Measurements from ENCODE around the gene TACSTD2.
"Not testable (repeated sequence)": the region's sequence is repeated elsewhere in the genome, so short reads cannot be mapped to it uniquely, and the experiment has no call there.

The TACSTD2 gene

DNA sequence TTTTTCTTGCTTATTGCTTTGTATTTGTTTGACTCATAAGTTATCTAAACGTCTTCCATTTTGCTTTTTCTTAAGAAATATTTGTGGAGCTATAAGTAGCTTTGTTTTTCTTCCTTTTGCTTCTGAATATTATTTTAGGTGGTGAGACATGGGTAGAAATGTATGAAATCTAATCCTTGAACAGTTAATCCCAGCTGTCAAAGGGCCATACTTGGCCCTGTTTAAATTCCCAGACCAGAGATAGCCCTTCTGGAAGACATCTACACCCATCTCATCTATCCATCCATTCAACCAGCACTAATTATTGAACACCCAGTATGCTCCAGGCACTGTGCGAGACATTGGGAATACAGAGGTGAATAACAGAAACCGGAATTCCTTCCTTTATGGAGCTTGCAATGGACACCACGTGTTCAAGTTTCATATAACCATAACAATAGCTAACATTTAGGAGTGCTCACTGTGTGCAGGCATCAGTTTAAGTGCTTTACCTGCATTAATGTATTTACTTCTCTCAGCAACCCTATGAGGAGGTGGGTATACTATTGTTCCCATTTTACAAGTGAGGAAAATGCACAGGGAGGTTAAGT is 8.7 kb downstream of the TACSTD2 start:
- no peak for DNase-seq

DNA sequence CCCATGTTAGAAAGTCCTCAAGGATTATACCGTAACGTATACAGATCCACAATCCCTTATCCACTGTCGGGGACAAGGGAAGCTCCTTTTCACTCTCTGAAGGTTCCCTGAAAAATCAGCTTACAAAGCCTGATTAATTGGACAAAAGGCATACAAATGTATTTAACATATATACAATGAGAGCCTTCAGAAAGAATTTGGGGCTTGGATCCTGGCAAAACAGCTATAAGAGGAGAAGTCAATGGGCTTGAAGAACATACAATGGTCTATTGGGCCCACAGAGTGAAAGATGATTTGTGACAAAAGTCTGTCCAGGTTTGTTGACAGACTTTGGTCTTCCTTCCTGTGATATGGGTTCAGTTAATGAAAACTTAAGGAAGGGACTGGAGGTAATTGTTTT is 10.7 kb downstream of the TACSTD2 start:
- DNase-seq = no peak

DNA sequence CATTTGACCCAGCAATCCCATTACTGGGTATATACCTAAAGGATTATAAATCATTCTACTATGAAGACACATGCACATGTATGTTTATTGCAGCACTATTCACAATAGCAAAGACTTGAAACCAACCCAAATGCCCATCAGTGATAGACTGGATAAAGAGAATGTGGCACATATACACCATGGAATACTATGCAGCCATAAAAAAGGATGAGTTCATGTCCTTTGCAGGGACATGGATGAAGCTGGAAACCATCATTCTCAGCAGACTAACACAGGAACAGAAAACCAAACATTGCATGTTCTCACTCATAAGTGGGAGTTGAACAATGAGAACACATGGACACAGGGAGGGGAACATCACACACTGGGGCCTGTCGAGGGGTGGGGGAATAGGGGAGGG is 13.3 kb downstream of the TACSTD2 start:
- not testable (repeated sequence) for DNase-seq

DNA sequence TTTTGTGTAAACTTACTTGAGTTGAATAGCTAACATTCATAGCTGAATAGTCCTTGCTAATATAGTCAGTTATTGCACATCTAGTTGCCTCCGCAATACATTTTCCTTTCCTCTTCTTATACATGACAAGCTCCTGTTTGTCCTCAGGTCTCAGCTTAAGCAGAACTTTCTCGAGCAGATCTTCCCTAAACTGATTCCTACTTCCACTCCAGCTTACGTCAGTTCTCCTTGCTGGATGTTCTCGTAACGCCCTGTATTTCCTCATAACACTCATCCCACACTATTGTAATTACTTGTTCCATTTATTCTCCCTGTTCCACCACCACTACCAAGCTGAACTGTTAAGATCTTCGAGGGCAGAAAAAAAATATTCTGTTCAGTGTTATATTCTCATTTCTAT is 15.4 kb downstream of the TACSTD2 start:
- DNase-seq = no peak

DNA sequence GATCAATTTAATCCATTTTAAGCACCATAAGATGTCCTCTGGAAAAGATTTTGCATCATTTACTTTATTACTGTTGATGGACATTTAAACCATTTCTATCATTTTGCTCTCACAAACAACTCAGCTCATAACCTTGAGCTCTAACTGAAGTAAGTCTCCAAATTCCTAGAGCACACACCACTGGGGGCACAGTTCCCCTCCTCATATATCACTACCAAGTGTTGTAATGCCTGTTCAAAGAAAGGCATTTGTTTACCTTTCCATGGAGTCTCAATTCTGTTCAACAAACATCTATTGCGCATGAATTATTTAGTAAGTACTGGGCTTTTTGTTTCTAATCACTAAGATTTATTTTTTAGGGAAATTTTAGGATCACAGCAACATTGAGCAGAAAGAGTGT is 21.7 kb downstream of the TACSTD2 start:
- DNase-seq = no peak

DNA sequence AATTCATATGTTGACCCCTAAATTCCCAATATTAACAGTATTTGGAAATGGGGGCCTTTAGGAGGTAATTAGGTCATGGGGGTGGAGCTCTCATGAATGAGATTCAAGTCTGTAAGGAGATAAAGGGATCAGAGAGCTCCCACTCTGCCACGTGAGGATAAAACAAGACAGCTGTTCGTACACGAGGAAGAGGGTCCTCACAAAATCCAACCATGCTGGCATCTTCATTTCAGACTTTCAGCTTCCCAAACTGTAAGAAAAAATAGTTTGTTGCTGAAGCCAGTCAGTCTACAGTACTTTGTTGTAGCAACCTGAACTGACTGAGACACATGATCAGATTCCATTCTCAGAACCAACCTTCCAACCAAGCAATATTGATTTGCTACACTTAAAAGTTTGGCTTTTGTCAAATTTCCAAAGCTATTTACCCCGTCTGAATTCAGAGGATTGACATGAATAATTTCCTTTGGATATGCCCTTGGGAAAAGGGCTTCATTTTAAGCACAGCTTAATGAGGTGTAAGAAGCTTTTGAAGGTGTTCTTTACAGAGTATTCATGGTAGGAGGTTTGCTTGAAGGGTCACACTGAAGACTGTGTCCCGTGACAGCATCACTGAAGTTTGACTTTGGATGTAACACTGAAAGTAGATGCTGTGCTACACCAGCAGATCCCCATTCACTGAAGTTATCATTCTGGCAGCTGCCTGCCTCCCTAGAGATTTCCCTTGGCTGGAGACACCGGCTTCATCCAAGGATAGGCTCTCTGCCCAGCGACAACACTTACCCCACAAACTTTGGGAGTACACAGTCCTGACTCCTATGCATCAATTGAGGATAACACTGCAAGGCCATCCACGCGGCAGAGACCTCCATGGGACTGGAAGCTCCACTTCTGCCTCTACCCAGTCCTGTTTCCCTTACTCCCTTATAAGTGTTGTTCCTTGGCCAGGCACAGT is 25.6 kb downstream of the TACSTD2 start:
- DNase-seq = no peak

DNA sequence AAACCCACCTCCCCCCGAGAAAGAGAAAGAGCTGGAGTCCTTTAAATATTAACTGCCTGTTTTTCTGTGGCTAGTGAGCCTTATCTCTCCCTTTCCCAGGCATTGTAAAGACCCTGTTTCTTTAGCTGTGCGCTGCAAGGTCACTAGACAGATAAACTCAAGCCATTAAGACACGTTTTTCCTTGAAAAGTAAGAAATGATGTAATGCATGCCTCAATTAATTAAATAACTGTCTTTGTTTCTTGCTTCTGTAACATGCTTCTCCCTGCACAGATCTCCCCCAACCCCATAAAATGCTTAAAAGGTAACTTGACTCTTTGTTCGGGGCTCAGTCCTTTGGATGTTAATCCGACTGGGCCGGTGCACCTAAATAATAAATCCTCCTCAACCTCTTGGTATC is 27.8 kb downstream of the TACSTD2 start:
- not testable (repeated sequence) for DNase-seq

DNA sequence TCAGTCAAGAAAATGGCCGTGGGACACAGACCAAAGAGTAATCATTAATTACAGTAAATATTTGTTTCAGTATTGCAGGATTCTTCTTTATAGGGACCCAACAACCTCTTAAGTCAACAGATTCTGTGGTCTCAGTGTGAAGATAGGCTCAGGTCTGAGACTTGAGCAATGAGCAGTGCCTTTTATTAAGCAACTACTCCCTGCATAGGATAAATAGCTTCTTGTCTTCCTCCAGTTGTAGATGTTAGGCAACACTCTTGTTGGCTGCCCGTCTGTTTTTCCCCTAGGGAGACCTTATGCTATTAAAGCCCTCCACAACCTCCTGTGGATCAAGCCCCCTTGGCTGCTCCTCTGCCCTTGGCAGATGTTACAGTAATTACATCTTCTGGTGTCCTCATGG is 28.7 kb downstream of the TACSTD2 start:
- DNase-seq = no peak

DNA sequence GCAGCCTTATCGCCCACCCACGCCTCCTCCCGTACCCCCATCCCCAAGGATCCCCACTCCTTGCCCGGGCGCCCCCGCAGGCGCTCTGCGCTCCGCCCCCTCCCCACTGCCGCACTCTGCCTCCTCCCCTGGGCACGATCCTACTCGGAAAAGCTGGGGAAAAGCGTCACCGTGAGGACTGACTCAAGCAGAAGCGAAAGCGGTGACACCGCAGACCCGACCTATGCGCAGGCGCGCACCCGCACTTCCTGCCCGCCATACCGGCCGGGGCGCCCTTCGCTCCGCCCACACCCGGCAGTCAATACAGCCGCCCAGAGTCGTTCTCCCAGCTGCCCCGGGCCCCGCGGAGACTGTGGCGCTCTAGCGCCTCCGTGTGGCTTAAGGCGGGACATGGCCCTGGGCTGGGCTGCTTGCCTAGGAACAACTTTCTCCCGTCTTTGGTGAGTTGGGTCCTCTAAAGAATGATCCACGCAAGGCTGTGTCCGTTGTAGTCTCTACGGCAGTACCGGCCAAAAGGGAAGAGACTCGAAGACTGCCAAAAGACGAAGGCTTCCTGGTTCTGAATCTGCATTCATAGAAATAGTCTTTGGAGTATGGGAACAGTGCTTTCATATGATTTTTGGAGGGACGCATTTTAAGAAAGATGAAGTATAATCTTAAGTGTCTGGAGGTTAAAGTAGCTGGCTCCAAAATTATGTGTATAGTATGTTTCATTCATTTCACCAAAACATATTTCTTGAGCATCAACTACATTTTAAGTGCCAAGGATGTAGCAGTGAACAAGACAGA is 30.3 kb downstream of the TACSTD2 start, which contains the start of gene OMA1:
OMA1 (minus strand) TSS at position 207 of the 789 bp plus-strand sequence. CDS start 7,432 bp downstream, outside the sequence.
- DNase-seq = peak; percentile 58 to 97 (median 93)

DNA sequence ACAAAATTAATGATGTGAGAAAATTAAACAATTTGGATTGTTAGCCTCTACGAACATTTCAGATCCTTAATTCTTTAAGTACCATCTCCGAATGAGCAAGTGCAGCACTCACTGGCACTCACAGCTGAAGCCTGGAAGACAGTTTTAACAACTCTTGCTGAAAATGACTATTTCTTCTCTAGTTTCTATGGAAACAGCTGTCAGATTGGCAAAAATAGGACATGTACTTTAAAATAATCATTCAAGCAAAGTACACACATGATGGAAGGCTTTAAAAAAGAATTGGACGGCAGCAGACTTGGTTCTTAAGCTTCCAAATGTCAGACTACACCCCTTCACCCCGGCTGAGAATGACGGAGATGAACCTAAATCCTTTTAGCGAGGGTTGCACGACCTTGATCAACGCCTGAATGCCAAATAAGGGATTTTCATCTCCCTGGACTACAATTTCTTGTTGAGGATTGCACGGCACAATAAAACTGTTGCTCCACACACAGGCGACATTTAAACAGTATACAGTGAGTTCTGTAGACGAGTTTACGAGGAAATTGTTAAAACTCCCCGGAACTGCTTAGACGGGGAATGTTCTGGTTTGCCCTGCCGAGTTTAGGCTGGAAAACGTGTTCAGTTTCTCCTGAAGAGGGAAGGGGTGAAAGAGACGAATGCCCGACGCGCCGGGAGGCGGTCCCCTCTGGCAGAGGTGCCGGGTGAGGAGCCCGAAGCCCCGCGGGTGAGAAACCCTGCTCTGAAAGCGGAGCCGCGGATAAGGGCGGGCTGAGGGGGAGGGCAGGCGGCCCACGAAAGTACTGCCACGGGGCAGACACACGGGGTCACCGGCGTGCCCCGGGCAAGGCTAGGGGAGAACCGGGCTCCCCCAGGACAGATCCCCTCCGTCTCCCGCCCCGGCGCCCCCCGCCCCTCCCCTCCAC is 31.2 kb downstream of the TACSTD2 start:
- peak in 56 of 58 donors; percentile 37 to 89 (median 72) for DNase-seq

DNA sequence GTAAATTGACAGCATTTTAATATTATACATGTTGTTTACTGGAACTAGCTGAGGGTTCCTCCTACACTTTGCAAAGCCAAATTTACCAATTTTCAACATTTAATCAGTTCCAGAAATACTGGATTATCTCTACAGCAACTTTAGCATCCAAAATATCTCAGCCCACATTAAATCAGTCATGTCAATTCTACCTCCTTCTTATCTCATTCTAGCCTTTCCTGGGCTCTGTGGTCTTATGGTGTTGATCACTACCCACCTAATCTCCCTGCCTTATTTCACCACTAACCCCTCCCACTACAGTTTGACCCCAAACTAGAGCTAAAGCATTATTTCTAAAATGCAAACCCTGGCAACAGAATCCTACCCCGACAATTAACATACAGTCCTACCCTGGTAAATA is 33.8 kb downstream of the TACSTD2 start:
- no peak for DNase-seq

DNA sequence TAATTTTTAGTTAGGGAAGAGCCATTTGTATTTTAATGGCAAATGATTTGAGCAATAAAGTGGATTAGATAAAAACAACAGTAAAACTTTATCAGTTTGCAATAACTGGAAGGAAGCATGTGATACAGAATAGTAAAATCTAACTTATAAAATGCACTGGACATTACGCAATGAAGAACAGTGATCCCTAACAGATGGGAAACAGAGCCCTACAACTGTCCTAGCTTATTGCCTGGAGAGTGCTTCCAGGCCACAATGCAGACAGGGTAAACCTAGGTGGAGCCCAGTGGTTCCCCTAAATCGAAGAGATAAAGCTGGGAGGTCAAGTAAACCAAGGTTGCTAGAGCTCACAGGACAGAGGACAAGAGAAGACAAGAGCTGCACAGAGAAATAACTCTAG is 37.5 kb downstream of the TACSTD2 start:
- no peak for DNase-seq

DNA sequence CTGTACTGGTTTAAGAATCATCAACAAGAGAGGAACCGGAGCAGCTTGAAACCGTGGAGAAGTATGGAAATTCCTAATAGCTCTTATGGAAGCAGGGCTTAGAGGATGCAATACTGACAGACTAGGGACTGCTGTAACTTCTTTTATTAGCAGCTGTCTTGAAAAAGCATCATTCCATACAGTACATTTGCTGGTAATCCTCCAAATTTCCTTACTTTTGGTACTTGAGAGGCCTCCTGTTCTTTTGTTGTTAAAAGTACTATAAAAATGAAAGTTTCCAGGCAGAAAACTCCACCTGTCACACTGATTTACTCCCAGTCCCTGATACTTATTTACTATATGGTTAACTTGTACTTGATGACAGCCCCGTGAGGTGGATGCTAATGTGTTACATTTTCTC is 38.2 kb downstream of the TACSTD2 start:
- DNase-seq = no peak

DNA sequence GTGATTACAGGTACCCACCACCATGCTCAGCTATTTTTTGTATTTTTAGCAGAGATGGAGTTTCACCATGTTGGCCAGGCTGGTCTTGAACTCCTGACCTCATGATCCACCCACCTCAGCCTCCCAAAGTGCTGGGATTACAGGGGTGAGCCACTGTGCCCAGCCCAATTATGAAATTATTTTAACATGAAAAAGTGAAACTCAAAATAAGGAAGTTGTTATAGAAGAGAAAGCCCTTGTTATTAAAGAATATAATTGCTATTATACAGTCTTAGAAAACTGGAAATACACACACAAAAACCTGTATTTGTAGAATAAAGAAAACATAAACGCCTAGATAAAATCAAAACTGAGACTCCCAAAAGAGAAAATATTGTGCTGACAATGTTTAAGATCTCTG is 45.2 kb downstream of the TACSTD2 start:
- not testable (repeated sequence) for DNase-seq

DNA sequence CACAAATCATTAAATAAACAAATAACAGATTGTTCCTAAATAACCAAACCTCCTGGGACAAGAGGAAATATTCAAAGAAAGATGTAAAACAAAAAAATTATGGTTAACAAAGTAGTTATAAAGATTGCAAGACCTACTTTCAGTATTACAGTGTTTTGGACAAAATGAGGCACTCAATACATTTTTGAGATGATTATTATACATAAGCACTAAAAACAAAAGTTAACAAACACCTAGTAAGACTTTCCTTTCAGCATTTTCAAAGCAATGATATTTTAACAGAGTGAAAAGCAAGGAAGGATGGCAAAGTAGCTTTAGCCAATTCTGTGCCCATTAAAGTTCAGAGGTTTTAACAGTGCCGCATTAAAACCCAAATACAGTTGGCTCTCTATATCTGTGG is 47.8 kb downstream of the TACSTD2 start:
- no peak for DNase-seq

DNA sequence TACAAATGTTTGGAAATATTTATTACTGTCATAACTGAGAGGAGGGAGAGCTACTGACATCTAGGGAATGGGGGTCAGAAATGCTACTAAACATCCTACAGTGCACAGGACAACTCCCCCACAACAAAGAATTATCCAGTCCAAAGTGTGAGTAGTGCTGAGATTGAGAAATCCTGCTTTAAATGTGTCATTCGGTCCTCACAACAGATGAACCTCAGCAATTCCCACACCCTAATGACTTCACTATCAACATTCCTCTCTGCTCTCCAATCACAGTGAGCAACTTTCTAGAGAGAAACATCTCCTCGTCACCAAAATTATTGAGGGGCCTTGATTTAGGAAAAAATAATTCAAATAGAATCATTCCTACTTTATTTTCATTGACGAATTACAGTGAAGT is 48.5 kb downstream of the TACSTD2 start:
- DNase-seq = no peak
